Kidney epithelial cell (primary cell): ENCODE data around the gene KMT2E. TPM values are rescaled to one million over a fixed set of nuclear protein-coding genes. Genes with fewer than 3 reads are reported as not detected.

Experiments used
- DNase-seq: peaks from one replicate; pipeline ENCODE4 v3.0.0-alpha.2; 2010; ENCODE audit warnings: low read depth
- H3K27me3 ChIP-seq: 2 replicates; pipeline ENCODE4 v1.6.0; 2011; ENCODE audit warnings: low read length; ENCODE audit not compliant: control insufficient read depth, insufficient read depth
- H3K36me3 ChIP-seq: 2 replicates; pipeline ENCODE4 v1.5.1; 2011; ENCODE audit warnings: low read length; ENCODE audit not compliant: control insufficient read depth, insufficient read depth
- H3K4me3 ChIP-seq: 2 replicates; pipeline ENCODE4 v1.5.1; 2011; ENCODE audit warnings: low read depth, mild to moderate bottlenecking, control low read depth, low read length
- total RNA-seq: library from RNA; depleted of rRNA; stranded (reverse); fragments of >200 nt; gene quantifications from 2 replicates; pipeline ENCODE4 v1.2.3, GENCODE V29; 2015
- TF ChIP-seq, protein P1 (sequence below): IDR thresholded peaks from 2 replicates; pipeline ENCODE4 v1.5.1; 2011; ENCODE audit warnings: mild to moderate bottlenecking, moderate library complexity, low read length, control low read depth, inconsistent platforms; ENCODE audit not compliant: insufficient read depth, poor library complexity, severe bottlenecking

Gene KMT2E
- total RNA-seq, 1 donor from 2014 or later, result 36.3 TPM

DNA sequence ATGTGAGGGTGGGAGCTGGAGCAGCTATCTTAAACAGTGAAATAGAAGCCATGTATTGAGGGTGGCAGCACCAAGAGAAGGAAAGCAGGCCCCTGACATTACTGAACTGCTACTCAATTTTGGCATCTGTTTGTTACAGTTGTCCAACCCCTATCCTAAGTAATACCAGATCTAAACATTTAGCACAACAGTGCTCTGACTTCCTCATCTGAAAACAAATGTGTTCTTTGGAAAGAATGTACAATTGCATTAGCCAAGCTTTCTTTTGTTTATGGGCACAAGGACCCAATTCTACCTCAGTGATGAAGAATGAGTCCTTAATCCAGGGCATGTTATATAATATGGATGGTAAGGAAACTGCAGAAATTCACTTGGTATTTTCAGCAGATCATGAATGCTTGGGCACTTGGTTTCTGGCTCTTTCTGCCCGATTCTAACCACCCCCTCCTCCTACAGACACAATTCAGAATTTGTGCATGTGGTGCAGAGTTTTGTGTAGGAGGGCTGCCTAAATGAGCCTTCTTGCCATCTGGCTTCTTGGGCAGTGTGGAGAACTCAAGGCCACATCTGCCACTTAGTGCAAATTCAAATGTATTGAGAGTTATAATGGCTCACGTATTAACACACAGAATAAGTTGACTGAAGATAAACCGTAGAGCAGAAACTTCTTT lies 36.9 kb upstream of the KMT2E start:
- TF ChIP-seq, protein P1, sequence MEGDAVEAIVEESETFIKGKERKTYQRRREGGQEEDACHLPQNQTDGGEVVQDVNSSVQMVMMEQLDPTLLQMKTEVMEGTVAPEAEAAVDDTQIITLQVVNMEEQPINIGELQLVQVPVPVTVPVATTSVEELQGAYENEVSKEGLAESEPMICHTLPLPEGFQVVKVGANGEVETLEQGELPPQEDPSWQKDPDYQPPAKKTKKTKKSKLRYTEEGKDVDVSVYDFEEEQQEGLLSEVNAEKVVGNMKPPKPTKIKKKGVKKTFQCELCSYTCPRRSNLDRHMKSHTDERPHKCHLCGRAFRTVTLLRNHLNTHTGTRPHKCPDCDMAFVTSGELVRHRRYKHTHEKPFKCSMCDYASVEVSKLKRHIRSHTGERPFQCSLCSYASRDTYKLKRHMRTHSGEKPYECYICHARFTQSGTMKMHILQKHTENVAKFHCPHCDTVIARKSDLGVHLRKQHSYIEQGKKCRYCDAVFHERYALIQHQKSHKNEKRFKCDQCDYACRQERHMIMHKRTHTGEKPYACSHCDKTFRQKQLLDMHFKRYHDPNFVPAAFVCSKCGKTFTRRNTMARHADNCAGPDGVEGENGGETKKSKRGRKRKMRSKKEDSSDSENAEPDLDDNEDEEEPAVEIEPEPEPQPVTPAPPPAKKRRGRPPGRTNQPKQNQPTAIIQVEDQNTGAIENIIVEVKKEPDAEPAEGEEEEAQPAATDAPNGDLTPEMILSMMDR, result no peak
- no peaks in the 10 kb centered on the region for H3K36me3 ChIP-seq
- no peaks in the 10 kb centered on the region for H3K27me3 ChIP-seq
- H3K4me3 ChIP-seq, result no peak overlapping the region
- DNase-seq, result no peak

DNA sequence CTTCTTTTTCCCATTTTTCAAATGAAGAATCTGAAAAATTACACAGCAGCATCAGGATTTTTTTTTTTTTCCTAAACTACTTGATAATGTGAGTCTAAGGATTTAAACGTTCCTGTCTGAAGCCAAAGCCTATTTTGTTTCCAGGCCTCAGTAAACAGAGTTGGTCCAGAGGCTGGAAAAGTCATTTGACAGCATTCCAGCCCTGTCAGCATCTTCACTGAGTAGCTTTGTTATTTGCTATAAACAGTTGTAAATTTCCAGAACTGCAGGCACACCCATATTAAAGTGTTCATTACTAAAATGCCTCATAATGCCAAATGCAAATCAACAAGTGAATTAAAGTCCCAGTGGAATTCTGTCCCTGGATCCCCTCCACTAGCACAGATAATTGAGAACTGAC lies 35.5 kb upstream of the KMT2E start:
- Histone ChIP-seq H3K4me3 (no peak overlapping the region), H3K27me3 (no peaks in the 10 kb centered on the region), H3K36me3 (no peaks in the 10 kb centered on the region)
- no peak for DNase-seq
- TF ChIP-seq, protein P1, result no peak

DNA sequence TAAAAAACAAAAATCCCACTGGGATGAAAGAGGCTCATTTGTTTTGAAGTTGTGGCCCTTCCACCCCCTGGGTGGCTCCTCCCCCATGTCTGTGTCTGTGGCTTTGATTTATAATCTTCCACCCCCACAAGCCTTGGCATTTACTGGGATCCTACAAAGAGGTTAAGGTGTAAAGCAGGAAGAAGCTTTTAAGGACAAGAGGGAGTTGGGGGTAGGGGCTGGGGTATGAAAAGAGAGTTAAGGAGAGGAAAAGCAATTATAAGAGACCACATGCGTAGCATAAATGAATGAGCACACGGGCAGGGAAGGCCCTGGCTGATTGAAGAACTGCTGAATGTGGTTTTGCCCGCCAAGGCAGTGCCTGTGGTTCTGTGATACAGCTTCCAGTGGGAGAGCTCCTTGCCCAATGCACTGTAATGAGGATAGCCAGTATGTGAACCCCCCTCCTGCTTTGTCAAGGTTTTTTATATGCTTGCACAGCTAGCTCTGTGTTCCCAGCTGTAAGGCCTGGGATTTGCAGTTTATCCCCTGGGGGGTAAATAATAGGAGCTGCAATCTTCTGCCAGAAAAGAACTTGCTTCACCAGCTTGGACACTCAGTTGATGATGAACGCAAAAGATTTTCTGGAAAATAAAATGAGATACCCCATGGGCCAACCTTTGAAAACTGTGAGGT lies 34.7 kb upstream of the KMT2E start:
- no peak overlapping the region for H3K4me3 ChIP-seq
- TF ChIP-seq, protein P1, result no peak
- DNase-seq, result no peak
- no peaks in the 10 kb centered on the region for H3K36me3 ChIP-seq
- H3K27me3 ChIP-seq, result no peaks in the 10 kb centered on the region

DNA sequence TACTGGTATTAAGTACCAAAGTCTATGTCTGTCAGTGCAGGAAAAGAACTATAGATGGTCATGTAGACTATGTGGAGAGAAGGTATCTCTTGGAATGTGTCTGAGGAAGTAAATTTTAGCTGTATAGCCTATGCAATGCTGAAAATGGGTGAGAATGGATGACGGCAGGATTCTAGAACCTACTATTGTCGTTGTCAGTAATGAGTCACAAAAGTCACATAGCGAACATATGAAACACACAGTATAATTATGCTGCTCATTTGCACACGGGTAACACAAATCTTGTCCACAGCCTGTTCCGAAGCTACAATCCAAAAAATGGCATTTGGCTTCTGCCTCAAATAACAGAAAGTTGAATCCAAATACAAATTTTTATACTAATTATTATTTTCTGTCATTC lies 33.6 kb upstream of the KMT2E start:
- TF ChIP-seq, protein P1, result no peak
- Histone ChIP-seq H3K4me3 (no peak overlapping the region), H3K27me3 (no peaks in the 10 kb centered on the region), H3K36me3 (no peaks in the 10 kb centered on the region)
- DNase-seq, result no peak

DNA sequence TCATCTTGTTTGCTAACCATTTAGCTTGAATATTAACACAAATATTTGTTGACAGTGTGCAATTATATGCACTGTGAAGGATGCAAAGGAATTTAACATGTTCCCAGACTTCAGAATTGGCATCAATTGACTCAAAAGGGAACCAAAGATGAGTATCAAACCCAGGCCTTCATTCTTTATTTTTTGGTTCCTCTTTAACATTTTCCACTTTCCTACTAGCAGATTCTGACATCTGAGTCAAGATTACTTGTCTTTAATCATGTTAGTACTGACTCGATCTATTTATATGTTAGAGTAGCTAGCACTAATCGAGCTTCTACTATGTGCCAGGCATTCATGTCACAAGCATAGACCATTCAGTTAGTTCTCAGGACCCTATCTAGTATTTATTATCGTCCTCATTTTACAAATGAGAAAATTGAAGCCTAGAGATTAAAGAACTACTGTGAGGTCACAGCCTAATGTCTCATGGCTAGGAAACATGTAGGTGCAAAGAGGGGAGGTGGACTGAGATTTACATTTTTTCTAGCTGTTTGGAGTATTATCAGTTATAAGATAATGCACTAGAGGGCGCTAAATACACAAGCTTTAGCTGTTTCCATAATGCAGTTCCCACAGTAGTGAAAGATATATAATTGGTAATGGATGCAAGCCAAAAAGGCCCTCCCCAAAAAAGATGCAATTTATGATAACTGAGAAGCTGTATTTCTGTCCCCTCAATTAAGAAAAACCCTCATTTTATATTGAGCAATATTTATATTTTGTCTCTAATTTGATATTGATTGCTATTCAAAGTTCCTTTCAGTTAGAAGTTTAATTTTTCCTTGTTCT lies 32.9 kb upstream of the KMT2E start:
- Histone ChIP-seq H3K4me3 (no peak overlapping the region), H3K27me3 (no peaks in the 10 kb centered on the region), H3K36me3 (no peaks in the 10 kb centered on the region)
- no peak for DNase-seq
- TF ChIP-seq, protein P1, result peak; percentile 62
